Measurements from ENCODE around the gene HYDIN. TPM values are rescaled to one million over a fixed set of nuclear protein-coding genes. Genes with fewer than 3 reads are reported as not detected.

HYDIN gene
- total RNA-seq, 4 donors from 2014 or later = 0.33 to 1.5 (median 0.44) TPM; not detected in 1

GRCh38 chr16:71172481-71173207 lies 57.9 kb downstream of the HYDIN start:
- no peak for TF ChIP-seq CTCF (IDR thresholded peaks at IDR 0.05; ENCODE audit: low read depth)

DNA sequence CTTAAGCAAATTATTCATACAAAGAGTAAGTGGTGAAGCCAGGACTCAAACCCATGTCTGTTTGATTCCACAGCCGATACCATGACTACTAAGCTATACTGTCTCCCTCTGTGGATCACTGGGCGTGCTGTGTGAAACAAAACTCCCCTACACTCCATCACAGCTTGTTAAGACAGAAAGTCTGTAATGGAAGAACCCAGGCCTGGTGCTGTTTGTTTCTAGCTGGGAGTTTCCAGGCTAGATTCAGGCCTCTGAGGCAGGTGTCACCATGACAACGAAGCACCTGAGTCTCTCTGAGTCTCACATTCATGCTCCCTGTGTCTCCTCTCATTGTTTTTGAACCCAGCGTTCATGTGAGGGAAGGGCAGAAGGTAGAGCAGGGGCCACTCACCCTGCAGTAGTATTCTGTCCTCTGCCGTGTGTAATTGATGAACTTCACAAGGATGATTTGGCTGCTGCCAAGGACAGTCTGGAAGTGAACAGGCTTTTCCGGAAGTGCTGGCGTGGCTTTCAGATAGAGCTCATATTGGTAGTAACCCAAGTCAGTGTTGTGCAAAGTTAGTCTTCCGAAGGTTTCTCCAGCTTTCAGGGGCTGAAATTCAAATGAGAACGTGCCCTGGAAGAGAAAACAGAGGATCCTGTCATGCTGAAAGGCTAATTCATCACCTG lies 421.0 kb downstream of the HYDIN start:
- TF ChIP-seq CTCF (IDR thresholded peaks at IDR 0.05; ENCODE audit: low read depth) = no peak

GRCh38 chr16:70808371-70808770 lies 422.2 kb downstream of the HYDIN start:
- no peak for TF ChIP-seq CTCF (IDR thresholded peaks at IDR 0.05; ENCODE audit: low read depth)

DNA sequence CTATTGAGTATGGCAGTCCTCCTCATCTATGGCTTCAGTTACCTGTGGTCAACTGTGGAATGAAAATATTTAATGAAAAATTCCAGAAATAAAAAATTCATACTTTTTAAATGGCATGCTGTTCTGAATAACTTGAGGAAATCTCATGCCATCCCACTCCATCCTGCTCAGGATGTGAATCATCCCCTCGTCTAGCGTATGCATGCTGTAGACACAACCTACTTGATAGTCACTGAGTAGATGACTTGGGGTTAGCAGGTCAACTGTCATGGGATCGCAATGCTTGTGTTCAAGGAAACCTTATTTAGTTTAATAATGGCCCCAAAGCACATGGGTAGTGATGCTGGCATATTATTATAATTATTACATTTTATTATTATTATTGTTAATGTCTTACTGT lies 424.7 kb downstream of the HYDIN start:
- no peak for TF ChIP-seq CTCF (IDR thresholded peaks at IDR 0.05; ENCODE audit: low read depth)

GRCh38 chr16:70805380-70805779 lies 425.1 kb downstream of the HYDIN start:
- no peak for TF ChIP-seq CTCF (IDR thresholded peaks at IDR 0.05; ENCODE audit: low read depth)

- TF ChIP-seq CTCF (IDR thresholded peaks at IDR 0.05; ENCODE audit: low read depth) = no peak
Observed at GRCh38 chr16:70804734-70805169, 425.8 kb downstream of the HYDIN start.

GRCh38 chr16:70804153-70804733 lies 426.3 kb downstream of the HYDIN start:
- no peak for TF ChIP-seq CTCF (IDR thresholded peaks at IDR 0.05; ENCODE audit: low read depth)
